ENCODE results near the gene GPR137C. TPM values are rescaled to one million over a fixed set of nuclear protein-coding genes. Genes with fewer than 3 reads are reported as not detected.

The GPR137C gene
- total and polyA plus RNA-seq, 10 of the 15 experiments (the other 5 are each of a cell fraction or from before 2014, with no cell fraction given): 0.03 to 0.72 (median 0.22) TPM

GRCh38 chr14:52551696-52552062 lies 957 bp upstream of the GPR137C start:
- peak overlapping the region; percentile 94 for H2AFZ ChIP-seq (ENCODE audit: control insufficient read depth, low read depth, low read length)
- no TSS peak for BruUV-seq (replicated peaks)
- in situ Hi-C loops (cut with MboI) (no loop called here), intact Hi-C loops (cut with micrococcal nuclease; ENCODE audit: unreplicated experiment) (loop anchor here (5.0 kb wide), 1 partner anchor 241 kb away; the partner anchor contains the start of gene GNPNAT1)
- peaks cover 6% of the 10 kb centered on the region for H3K79me2 ChIP-seq (ENCODE audit: control insufficient read depth, insufficient read depth, low read length)
- ChIA-PET CTCF (interaction anchor here (0.9 to 2.2 kb wide), 7 partner anchors 9 to 558 kb away, joined by 3 to 7 read pairs (median 4); no protein-coding TSS in a partner anchor), POLR2A (interaction anchor here (0.6 to 2.2 kb wide), 5 partner anchors 10 to 691 kb away, joined by 3 to 11 read pairs (median 3); no protein-coding TSS in a partner anchor), SMC1A (ENCODE audit: uncharacterized antibody, unreplicated experiment) (interaction anchor here (0.6 to 2.5 kb wide), 7 partner anchors 8 to 405 kb away, joined by 3 to 12 read pairs (median 4); no protein-coding TSS in a partner anchor), RAD21 (ENCODE audit: unreplicated experiment) (interaction anchor here (1.2 kb wide), 1 partner anchor 556 kb away, joined by 3 read pairs; no protein-coding TSS in a partner anchor)
- peaks cover 0 to 2% of the 10 kb centered on the region in 2 experiments; a peak in 3 of 4 replicates for H3K27me3 ChIP-seq (replicated peaks in 1 of 2; ENCODE audit: control insufficient read depth in 2 of 2, insufficient read depth in 2 of 2, low read length in 1 of 2)
- no peaks in the 10 kb centered on the region for H4K20me1 ChIP-seq (ENCODE audit: control insufficient read depth, insufficient read depth)
- peak overlapping the region; percentile 87 for H3K9ac ChIP-seq (ENCODE audit: control insufficient read depth, insufficient read depth, low read length)
- 0 out of 3 replicates have a peak, but pooled peaks have one; percentile 9 for ATAC-seq
- H3K4me2 ChIP-seq (ENCODE audit: control insufficient read depth, insufficient read depth): peak overlapping the region; percentile 90
- H3K36me3 ChIP-seq (ENCODE audit: control insufficient read depth in 2 of 2, insufficient read depth in 2 of 2, low read length in 1 of 2): no peaks in the 10 kb centered on the region
- no peaks in the 10 kb centered on the region for H3K9me3 ChIP-seq (replicated peaks; ENCODE audit: control insufficient read depth, insufficient read depth, low read length)
- peaks cover 8% of the 10 kb centered on the region for H3K4me1 ChIP-seq (ENCODE audit: control insufficient read depth, insufficient read depth, low read length)
- H3K4me3 ChIP-seq: peak overlapping the region; percentile 93
- 4% methylated on average over 8 of the region's 8 CpGs for WGBS (ENCODE audit: insufficient coverage, insufficient replicate concordance, low lambda C conversion rate, missing lambda C conversion rate)
- no peak for DNase-seq (ENCODE audit: low read depth, low spot score)
- peak overlapping the region; percentile 73 for H3K27ac ChIP-seq (ENCODE audit: control insufficient read depth, insufficient read depth)
- no peak for FAIRE-seq
- no peak for TF ChIP-seq CHD1 (IDR thresholded peaks at IDR 0.05; ENCODE audit: low read depth, low read length)
- TF ChIP-seq CBX3 (IDR thresholded peaks at IDR 0.05; ENCODE audit: borderline replicate concordance, low read depth): no peak
- no peak for TF ChIP-seq TARDBP (IDR thresholded peaks at IDR 0.05; ENCODE audit: borderline replicate concordance)
- TF ChIP-seq, protein P1, sequence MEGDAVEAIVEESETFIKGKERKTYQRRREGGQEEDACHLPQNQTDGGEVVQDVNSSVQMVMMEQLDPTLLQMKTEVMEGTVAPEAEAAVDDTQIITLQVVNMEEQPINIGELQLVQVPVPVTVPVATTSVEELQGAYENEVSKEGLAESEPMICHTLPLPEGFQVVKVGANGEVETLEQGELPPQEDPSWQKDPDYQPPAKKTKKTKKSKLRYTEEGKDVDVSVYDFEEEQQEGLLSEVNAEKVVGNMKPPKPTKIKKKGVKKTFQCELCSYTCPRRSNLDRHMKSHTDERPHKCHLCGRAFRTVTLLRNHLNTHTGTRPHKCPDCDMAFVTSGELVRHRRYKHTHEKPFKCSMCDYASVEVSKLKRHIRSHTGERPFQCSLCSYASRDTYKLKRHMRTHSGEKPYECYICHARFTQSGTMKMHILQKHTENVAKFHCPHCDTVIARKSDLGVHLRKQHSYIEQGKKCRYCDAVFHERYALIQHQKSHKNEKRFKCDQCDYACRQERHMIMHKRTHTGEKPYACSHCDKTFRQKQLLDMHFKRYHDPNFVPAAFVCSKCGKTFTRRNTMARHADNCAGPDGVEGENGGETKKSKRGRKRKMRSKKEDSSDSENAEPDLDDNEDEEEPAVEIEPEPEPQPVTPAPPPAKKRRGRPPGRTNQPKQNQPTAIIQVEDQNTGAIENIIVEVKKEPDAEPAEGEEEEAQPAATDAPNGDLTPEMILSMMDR (IDR thresholded peaks at IDR 0.05 in 2 of 3, conservative IDR thresholded peaks at IDR 0.05 in 1 of 3; ENCODE audit: control insufficient read depth in 2 of 3, extremely low read depth in 1 of 3, insufficient read depth in 1 of 3, low read depth in 3 of 3, low read length in 3 of 3): peak; percentile 11 to 37 (median 23); a peak in 3 of 6 replicates
- TF ChIP-seq, protein P2, sequence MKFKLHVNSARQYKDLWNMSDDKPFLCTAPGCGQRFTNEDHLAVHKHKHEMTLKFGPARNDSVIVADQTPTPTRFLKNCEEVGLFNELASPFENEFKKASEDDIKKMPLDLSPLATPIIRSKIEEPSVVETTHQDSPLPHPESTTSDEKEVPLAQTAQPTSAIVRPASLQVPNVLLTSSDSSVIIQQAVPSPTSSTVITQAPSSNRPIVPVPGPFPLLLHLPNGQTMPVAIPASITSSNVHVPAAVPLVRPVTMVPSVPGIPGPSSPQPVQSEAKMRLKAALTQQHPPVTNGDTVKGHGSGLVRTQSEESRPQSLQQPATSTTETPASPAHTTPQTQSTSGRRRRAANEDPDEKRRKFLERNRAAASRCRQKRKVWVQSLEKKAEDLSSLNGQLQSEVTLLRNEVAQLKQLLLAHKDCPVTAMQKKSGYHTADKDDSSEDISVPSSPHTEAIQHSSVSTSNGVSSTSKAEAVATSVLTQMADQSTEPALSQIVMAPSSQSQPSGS (IDR thresholded peaks at IDR 0.05; ENCODE audit: low read length): no peak
- no peak for TF ChIP-seq MEF2B (IDR thresholded peaks at IDR 0.05; ENCODE audit: partially characterized antibody, poor library complexity, severe bottlenecking)

All from GM12878 (cell line).